Measurements from ENCODE around the gene ZNF282. TPM values are rescaled to one million over a fixed set of nuclear protein-coding genes. Genes with fewer than 3 reads are reported as not detected.

The ZNF282 gene
- total and polyA plus RNA-seq, 9 of the 15 experiments (the other 6 are each of a cell fraction or from before 2014, with no cell fraction given) = 0.76 to 58.6 (median 17.4) TPM

GRCh38 chr7:149147752-149148653 lies 47.3 kb upstream of the ZNF282 start (continued):
- TF ChIP-seq SFPQ (IDR thresholded peaks at IDR 0.05; ENCODE audit: low read depth, low read length) (no peak), ZNF717 (CRISPR knock-in tag; IDR thresholded peaks at IDR 0.05) (no peak), MTF1 (CRISPR knock-in tag; IDR thresholded peaks at IDR 0.05; ENCODE audit: borderline replicate concordance) (no peak), FOXO4 (CRISPR knock-in tag; IDR thresholded peaks at IDR 0.05) (0 out of 2 replicates have a peak, but pooled peaks have one; percentile 14), KLF10 (CRISPR knock-in tag; IDR thresholded peaks at IDR 0.05) (no peak), ZFX (CRISPR knock-in tag; IDR thresholded peaks at IDR 0.05) (peak; percentile 78), PHB (CRISPR knock-in tag; IDR thresholded peaks at IDR 0.05) (0 out of 2 replicates have a peak, but pooled peaks have one; percentile 4), ELF2 (CRISPR knock-in tag; IDR thresholded peaks at IDR 0.05) (no peak), ETV5 (CRISPR knock-in tag; IDR thresholded peaks at IDR 0.05; ENCODE audit: low read depth) (0 out of 2 replicates have a peak, but pooled peaks have one; percentile 62), ZNF232 (CRISPR knock-in tag; IDR thresholded peaks at IDR 0.05) (no peak), RAD21 (CRISPR knock-in tag; conservative IDR thresholded peaks at IDR 0.05 in 1 of 2, IDR thresholded peaks at IDR 0.05 in 1 of 2) (no peak), HES1 (IDR thresholded peaks at IDR 0.05; ENCODE audit: low read depth) (no peak), SOX6 (IDR thresholded peaks at IDR 0.05) (no peak), POLR2H (tag; IDR thresholded peaks at IDR 0.05; ENCODE audit: low read depth) (no peak), BRF1 (IDR thresholded peaks at IDR 0.05; ENCODE audit: borderline replicate concordance, extremely low read depth, insufficient read length) (no peak), FOXK1 (CRISPR knock-in tag; IDR thresholded peaks at IDR 0.05; ENCODE audit: borderline replicate concordance) (peak; percentile 86; the same call in 1 of the 2 replicates), NR3C1 (CRISPR knock-in tag; IDR thresholded peaks at IDR 0.05) (peak; percentile 52; the same call in 1 of the 2 replicates), PHF20 (IDR thresholded peaks at IDR 0.05; ENCODE audit: partially characterized antibody) (peak; percentile 65), TOE1 (IDR thresholded peaks at IDR 0.05; ENCODE audit: borderline replicate concordance) (no peak), TOE1 (CRISPR knock-in tag; IDR thresholded peaks at IDR 0.05; ENCODE audit: borderline replicate concordance, low read depth) (peak; percentile 1; the same call in 1 of the 2 replicates), CREB1 (IDR thresholded peaks at IDR 0.05) (peak; percentile 21; the same call in 1 of the 2 replicates), CREB1 (CRISPR knock-in tag; IDR thresholded peaks at IDR 0.05) (peak; percentile 59; the same call in 1 of the 2 replicates), ZNF780A (CRISPR knock-in tag; IDR thresholded peaks at IDR 0.05) (no peak), HNRNPH1 (optimal IDR thresholded peaks at IDR 0.05; ENCODE audit: low read depth, low read length) (no peak), BHLHE40 (IDR thresholded peaks at IDR 0.05; ENCODE audit: low read length) (peak; percentile 37; the same call in 1 of the 2 replicates)
